Hepatocyte (in vitro differentiated cells): Measurements from ENCODE around the gene HBQ1.

ENCODE experiments used
- CTCF ChIP-seq: fragments of 200-600 bp; sonication (generic); IDR thresholded peaks from 2 replicates; pipeline ENCODE4 v1.5.1; 2016; ENCODE audit warnings: antibody characterized with exemption, mild to moderate bottlenecking; ENCODE audit not compliant: poor library complexity
- EZH2 ChIP-seq: fragments of 200-600 bp; sonication (generic); IDR thresholded peaks from 2 replicates; pipeline ENCODE4 v1.6.1; 2016; ENCODE audit warnings: antibody characterized with exemption, mild to moderate bottlenecking, borderline replicate concordance
- EZH2phosphoT487 ChIP-seq: fragments of 200-600 bp; sonication (generic); IDR thresholded peaks from one replicate; pipeline ENCODE4 v1.6.1; 2018; ENCODE audit warnings: antibody characterized with exemption, mild to moderate bottlenecking, low read depth, moderate library complexity; ENCODE audit not compliant: unreplicated experiment, severe bottlenecking

GRCh38 chr16:154217-155030 lies 25.8 kb upstream of the HBQ1 start:
- no peak for TF ChIP-seq CTCF
- peak; percentile 74 for TF ChIP-seq EZH2
- TF ChIP-seq EZH2phosphoT487, result no peak
